Endothelial cell of umbilical vein (primary cell): ENCODE data around the gene SLC9A9. TPM values are rescaled to one million over a fixed set of nuclear protein-coding genes. Genes with fewer than 3 reads are reported as not detected.

Source experiments
- BruUV-seq: library from RNA; stranded (reverse); fragments of 400-500 nt; replicated peaks from 2 replicates; lab custom pipeline; 2021; lab: Mats Ljungman, UMichigan
- CTCF ChIA-PET: fragments of 300-600, 350-600 bp; sonication (Branson Sonifier 250); formaldehyde crosslinking; loops from one replicate; lab custom pipeline; 2021; ENCODE audit warnings: antibody characterized with exemption, inconsistent platforms; lab: Charles Lee
- POLR2A ChIA-PET: fragments of 300-600, 350-600 bp; sonication (Branson Sonifier 250); formaldehyde crosslinking; loops from one replicate; lab custom pipeline; 2021; ENCODE audit warnings: antibody characterized with exemption, inconsistent platforms; lab: Charles Lee
- DNase-seq: peaks from one replicate; pipeline ENCODE4 v3.0.0-alpha.2; 2011; ENCODE audit warnings: low read depth, low spot score
- FAIRE-seq: peaks from 2 replicates; lab custom pipeline; 2011; peaks lifted over from hg19 to GRCh38; lab: Jason Lieb, UNC
- H2AFZ ChIP-seq: 2 replicates; pipeline ENCODE4 v1.6.0; 2012; ENCODE audit warnings: low read depth, low read length, control low read depth, inconsistent platforms
- H3K27ac ChIP-seq: 2 replicates; pipeline ENCODE4 v1.5.1; 2011; ENCODE audit warnings: low read depth, mild to moderate bottlenecking, control low read depth, low read length, moderate library complexity; ENCODE audit not compliant: insufficient read depth
- H3K27me3 ChIP-seq, 2 experiments: 2 replicates each; pipeline versions ENCODE4 v1.6.0 to v1.6.1; 2011; ENCODE audit warnings: low read length in 2 of 2, mixed read lengths in 1 of 2; ENCODE audit not compliant: control insufficient read depth in 2 of 2, insufficient read depth in 2 of 2
- H3K36me3 ChIP-seq, 2 experiments: 2 replicates in 1 of 2; 3 replicates in 1 of 2; pipeline ENCODE4 v1.5.1; 2011; ENCODE audit warnings: low read length in 2 of 2, mild to moderate bottlenecking in 1 of 2, moderate library complexity in 1 of 2; ENCODE audit not compliant: control insufficient read depth in 2 of 2, insufficient read depth in 2 of 2; ENCODE audit errors: extremely low read depth in 1 of 2
- H3K4me1 ChIP-seq: 3 replicates; pipeline ENCODE4 v1.5.1; 2011; ENCODE audit warnings: mild to moderate bottlenecking, low read length; ENCODE audit not compliant: control insufficient read depth, insufficient read depth; ENCODE audit errors: extremely low read depth
- H3K4me2 ChIP-seq: 2 replicates; pipeline ENCODE4 v1.6.1; 2011; ENCODE audit warnings: low read length, control low read depth, mixed read lengths; ENCODE audit not compliant: insufficient read depth
- H3K4me3 ChIP-seq, 3 experiments: fragments of 200-600 bp in 1 of 3; sonication (generic), shearing (Covaris generic) in 1 of 3; replicated peaks in 1 of 3; 2 replicates each; pipeline ENCODE4 v1.5.1; 2011 to 2016; ENCODE audit warnings: control low read depth in 3 of 3, low read length in 3 of 3, mild to moderate bottlenecking in 2 of 3, inconsistent platforms in 1 of 3, low read depth in 1 of 3, moderate library complexity in 1 of 3; ENCODE audit not compliant: insufficient read depth in 1 of 3
- H3K79me2 ChIP-seq: 2 replicates; pipeline ENCODE4 v1.6.0; 2012; ENCODE audit warnings: low read length, inconsistent platforms; ENCODE audit not compliant: control insufficient read depth, insufficient read depth
- H3K9ac ChIP-seq: replicated peaks from 2 replicates; pipeline ENCODE3; 2011; ENCODE audit warnings: low read length, control low read depth; ENCODE audit not compliant: insufficient read depth; ENCODE audit errors: extremely low read depth
- H3K9me1 ChIP-seq: replicated peaks from 3 replicates; pipeline ENCODE4 v1.6.0; 2011; ENCODE audit warnings: mild to moderate bottlenecking, low read length; ENCODE audit not compliant: control insufficient read depth, insufficient read depth; ENCODE audit errors: extremely low read depth
- H3K9me3 ChIP-seq: replicated peaks from 2 replicates; pipeline ENCODE4 v1.5.1; 2012; ENCODE audit warnings: low read length, inconsistent platforms; ENCODE audit not compliant: control insufficient read depth, insufficient read depth
- H4K20me1 ChIP-seq: replicated peaks from 2 replicates; pipeline ENCODE3; 2011; ENCODE audit warnings: mild to moderate bottlenecking, low read length; ENCODE audit not compliant: control insufficient read depth, insufficient read depth; ENCODE audit errors: extremely low read depth
- EZH2 ChIP-seq: IDR thresholded peaks from 2 replicates; pipeline ENCODE4 v1.6.1; 2012; ENCODE audit warnings: borderline replicate concordance, low read depth, mild to moderate bottlenecking, moderate library complexity, low read length, inconsistent platforms; ENCODE audit not compliant: severe bottlenecking
- FOS ChIP-seq: IDR thresholded peaks from 2 replicates; pipeline ENCODE4 v1.6.1; 2011; ENCODE audit warnings: mild to moderate bottlenecking, low read length, moderate library complexity, borderline replicate concordance; ENCODE audit not compliant: insufficient read depth
- GATA2 ChIP-seq: IDR thresholded peaks from 2 replicates; pipeline ENCODE4 v1.7.0; 2011; ENCODE audit warnings: low read depth, mild to moderate bottlenecking, moderate library complexity, mixed read lengths, low read length; ENCODE audit not compliant: insufficient read length, insufficient read depth
- JUN ChIP-seq: IDR thresholded peaks from 2 replicates; pipeline ENCODE4 v1.6.1; 2011; ENCODE audit warnings: borderline replicate concordance, low read depth; ENCODE audit not compliant: insufficient read length, insufficient read depth
- POLR2A ChIP-seq: IDR thresholded peaks from 2 replicates; pipeline ENCODE4 v1.6.1; 2012; ENCODE audit warnings: low read depth, mild to moderate bottlenecking, control low read depth, low read length
- POLR2AphosphoS5 ChIP-seq: IDR thresholded peaks from 2 replicates; pipeline ENCODE4 v1.6.1; 2012; ENCODE audit warnings: low read depth, mild to moderate bottlenecking, control low read depth, low read length, moderate library complexity; ENCODE audit not compliant: insufficient read depth
- dilution Hi-C: fragments of 300-500 bp; cut with MboI; formaldehyde crosslinking; loops from one replicate; pipeline ENCODE4 v1.15.0; 2019; ENCODE audit warnings: low sequenced_read_pairs; ENCODE audit not compliant: extremely low pct_ligation_motif_present
- intact Hi-C: fragments of 100-400 bp; cut with micrococcal nuclease; formaldehyde crosslinking; loops from one replicate; pipeline ENCODE4 v1.10.0; 2022
- polyA plus RNA-seq, 4 experiments: library from polyadenylated mRNA; depleted of rRNA in 3 of 4; stranded (reverse) in 3 of 4; unstranded in 1 of 4; fragments of >200 nt; gene quantifications; 2 replicates each; pipeline versions ENCODE4 v1.2.1 to v1.2.3, GENCODE V29; 2011 to 2012; ENCODE audit warnings: missing spikeins in 1 of 4
- total RNA-seq: library from RNA; stranded (reverse); gene quantifications from 2 replicates; pipeline ENCODE4 v1.2.3, GENCODE V29; 2021
- TF ChIP-seq, protein P1 (sequence below), 2 donors: IDR thresholded peaks; 1 replicate in 1 of 2; 2 replicates in 1 of 2; pipeline ENCODE4 v1.5.1; 2011; ENCODE audit warnings: low read length in 2 of 2, mild to moderate bottlenecking in 2 of 2, moderate library complexity in 2 of 2, control low read depth in 1 of 2, inconsistent platforms in 1 of 2, low read depth in 1 of 2; ENCODE audit not compliant: insufficient read depth in 1 of 2; ENCODE audit errors: extremely low read depth in 1 of 2
- TF ChIP-seq, protein P2 (sequence below): IDR thresholded peaks from 2 replicates; pipeline ENCODE4 v1.6.1; 2011; ENCODE audit not compliant: insufficient read depth, insufficient read length

The SLC9A9 gene
- total and polyA plus RNA-seq, 2 donors (not counting 3 experiments of a cell fraction or from before 2014, with no cell fraction given): 1.5 to 1.8 TPM

DNA sequence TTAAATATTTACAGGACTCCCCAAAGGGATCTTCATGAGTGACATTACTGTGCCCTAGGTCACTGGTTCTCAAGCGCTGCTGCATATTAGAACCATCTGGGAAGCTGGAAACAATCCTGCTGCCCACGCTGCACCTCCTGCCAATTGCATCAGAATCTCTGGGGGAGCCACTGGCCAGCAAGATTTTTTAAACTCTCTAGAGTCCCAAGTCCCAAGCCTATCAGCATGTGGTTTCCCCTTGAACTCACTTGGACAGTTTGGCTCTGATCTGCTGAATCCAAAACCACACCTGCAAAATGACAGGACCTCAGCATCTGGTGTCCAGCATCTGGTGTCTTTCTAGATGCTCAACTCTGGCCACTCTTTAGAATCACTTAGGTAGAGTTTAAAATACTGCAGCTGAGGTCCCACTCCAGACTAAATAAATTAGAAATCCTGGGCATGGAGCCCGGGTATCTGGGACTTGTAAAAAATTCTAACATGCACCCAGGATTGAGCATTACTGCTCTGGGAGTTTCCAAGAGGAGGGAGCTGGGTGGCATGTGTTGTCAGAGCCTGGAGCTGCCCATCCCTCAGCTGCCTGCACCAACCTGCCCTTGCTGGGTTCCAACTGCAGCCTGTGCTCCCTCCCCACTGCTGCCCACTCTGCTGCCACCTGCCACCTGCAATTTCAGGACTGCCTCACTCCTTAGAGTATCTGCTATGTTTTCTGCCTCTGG, 311.3 kb downstream of the SLC9A9 start:
- Histone ChIP-seq H3K4me2 (no peak overlapping the region), H4K20me1 (no peaks in the 10 kb centered on the region), H3K4me1 (no peaks in the 10 kb centered on the region), H3K36me3 (no peaks in the 10 kb centered on the region), H3K9ac (no peak overlapping the region), H3K27ac (no peak overlapping the region), H3K9me1 (no peaks in the 10 kb centered on the region), H3K27me3 (no peaks in the 10 kb centered on the region), H3K79me2 (no peaks in the 10 kb centered on the region), H2AFZ (no peak overlapping the region), H3K4me3 (no peak overlapping the region), H3K9me3 (no peaks in the 10 kb centered on the region)
- CTCF ChIA-PET: interaction anchor here (2.6 kb wide), 1 partner anchor 18 kb away, joined by 6 read pairs; no protein-coding TSS in a partner anchor
- intact Hi-C loops (no loop called here), dilution Hi-C loops (no loop called here)
- no TSS peak for BruUV-seq
- no peak for DNase-seq
- TF ChIP-seq, protein P1, sequence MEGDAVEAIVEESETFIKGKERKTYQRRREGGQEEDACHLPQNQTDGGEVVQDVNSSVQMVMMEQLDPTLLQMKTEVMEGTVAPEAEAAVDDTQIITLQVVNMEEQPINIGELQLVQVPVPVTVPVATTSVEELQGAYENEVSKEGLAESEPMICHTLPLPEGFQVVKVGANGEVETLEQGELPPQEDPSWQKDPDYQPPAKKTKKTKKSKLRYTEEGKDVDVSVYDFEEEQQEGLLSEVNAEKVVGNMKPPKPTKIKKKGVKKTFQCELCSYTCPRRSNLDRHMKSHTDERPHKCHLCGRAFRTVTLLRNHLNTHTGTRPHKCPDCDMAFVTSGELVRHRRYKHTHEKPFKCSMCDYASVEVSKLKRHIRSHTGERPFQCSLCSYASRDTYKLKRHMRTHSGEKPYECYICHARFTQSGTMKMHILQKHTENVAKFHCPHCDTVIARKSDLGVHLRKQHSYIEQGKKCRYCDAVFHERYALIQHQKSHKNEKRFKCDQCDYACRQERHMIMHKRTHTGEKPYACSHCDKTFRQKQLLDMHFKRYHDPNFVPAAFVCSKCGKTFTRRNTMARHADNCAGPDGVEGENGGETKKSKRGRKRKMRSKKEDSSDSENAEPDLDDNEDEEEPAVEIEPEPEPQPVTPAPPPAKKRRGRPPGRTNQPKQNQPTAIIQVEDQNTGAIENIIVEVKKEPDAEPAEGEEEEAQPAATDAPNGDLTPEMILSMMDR (IDR thresholded peaks at IDR 0.05; ENCODE audit: extremely low read depth in 1 of 2, insufficient read depth in 1 of 2, low read depth in 1 of 2, low read length in 2 of 2): no peak
- TF ChIP-seq, protein P2, sequence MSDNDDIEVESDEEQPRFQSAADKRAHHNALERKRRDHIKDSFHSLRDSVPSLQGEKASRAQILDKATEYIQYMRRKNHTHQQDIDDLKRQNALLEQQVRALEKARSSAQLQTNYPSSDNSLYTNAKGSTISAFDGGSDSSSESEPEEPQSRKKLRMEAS: no peak
- TF ChIP-seq FOS (no peak), GATA2 (no peak), EZH2 (no peak), POLR2A (no peak), POLR2AphosphoS5 (no peak), JUN (no peak)
- POLR2A ChIA-PET: no interaction called here
- no peak for FAIRE-seq
